GM10266 (cell line): ENCODE measurements around the gene KLHL40.
A peak's percentile ranks its signal among the peaks of the same experiment; 100 is the strongest.

Source experiments
- DNase-seq: peaks from one replicate; pipeline ENCODE4 v3.0.0; 2012; ENCODE audit errors: extremely low spot score
- CTCF ChIP-seq: IDR thresholded peaks from 2 replicates; pipeline ENCODE4 v1.5.1; 2012; ENCODE audit warnings: mild to moderate bottlenecking, low read depth; ENCODE audit not compliant: control insufficient read depth, insufficient read depth; ENCODE audit errors: missing control alignments

Gene KLHL40

GRCh38 chr3:42657675-42658074 lies 27.7 kb upstream of the KLHL40 start:
- no peak for DNase-seq
- TF ChIP-seq CTCF: no peak

- TF ChIP-seq CTCF: no peak
- DNase-seq: no peak
Observed at GRCh38 chr3:42658091-42658770, 27.1 kb upstream of the KLHL40 start.

GRCh38 chr3:42658771-42659390 lies 26.5 kb upstream of the KLHL40 start:
- DNase-seq: no peak
- no peak for TF ChIP-seq CTCF

- DNase-seq: no peak
- no peak for TF ChIP-seq CTCF
Observed at GRCh38 chr3:42659451-42660130, 25.7 kb upstream of the KLHL40 start.

GRCh38 chr3:42660131-42660715 lies 25.1 kb upstream of the KLHL40 start:
- TF ChIP-seq CTCF: no peak
- DNase-seq: no peak

GRCh38 chr3:42660898-42661297 lies 24.4 kb upstream of the KLHL40 start:
- TF ChIP-seq CTCF: peak; percentile 11
- DNase-seq: no peak

- no peak for DNase-seq
- TF ChIP-seq CTCF: no peak
Observed at GRCh38 chr3:42661593-42662022, 23.7 kb upstream of the KLHL40 start.
